Body of pancreas (tissue), 4 donors: ENCODE data around the gene TMEM14C. TPM values are rescaled to one million over a fixed set of nuclear protein-coding genes. Genes with fewer than 3 reads are reported as not detected.
"Not testable (repeated sequence)": the region's sequence is repeated elsewhere in the genome, so short reads cannot be mapped to it uniquely, and the experiment has no call there.

Experiments used
- ATAC-seq: fragments of 150-250 bp; one replicate; pipeline ENCODE4 v1.9.1; 2016
- DNase-seq, 4 donors: peaks; one replicate each; pipeline ENCODE4 v3.0.0-alpha.2; 2019
- H3K27ac ChIP-seq, 4 donors: fragments of 200-600 bp; sonication (generic); 1 replicate in 3 of 4; 2 replicates in 1 of 4; pipeline versions ENCODE4 v1.5.1 to v1.6.1; 2016 to 2019; ENCODE audit warnings: mild to moderate bottlenecking in 1 of 4, mixed read lengths in 1 of 4, moderate library complexity in 1 of 4
- H3K27me3 ChIP-seq, 2 donors: fragments of 200-600 bp; sonication (generic); one replicate each; pipeline ENCODE4 v1.6.0; 2016; ENCODE audit warnings: mild to moderate bottlenecking in 1 of 2
- H3K36me3 ChIP-seq, 2 donors: fragments of 200-600 bp; sonication (generic); replicated peaks in 1 of 2; 2 replicates each; pipeline ENCODE4 v1.5.1; 2016; ENCODE audit warnings: low read depth in 2 of 2; ENCODE audit not compliant: insufficient read depth in 1 of 2
- H3K4me1 ChIP-seq: fragments of 200-600 bp; sonication (generic); one replicate; pipeline ENCODE4 v1.6.0; 2016
- H3K4me3 ChIP-seq, 2 donors: fragments of 200-600 bp; sonication (generic); 1 replicate in 1 of 2; 2 replicates in 1 of 2; pipeline ENCODE4 v1.5.1; 2016 to 2019
- H3K9me3 ChIP-seq, 3 donors: fragments of 200-600 bp; sonication (generic); 1 replicate in 2 of 3; 2 replicates in 1 of 3; pipeline ENCODE4 v1.5.1; 2016
- CTCF ChIP-seq, 7 experiments: fragments of 450-650 bp in 4 of 7; fragments of 200-600 bp in 3 of 7; sonication (generic) in 3 of 7; IDR thresholded peaks; one replicate each; pipeline ENCODE4 v1.5.1; 2016 to 2019; ENCODE audit warnings: antibody characterized with exemption in 7 of 7
- POLR2A ChIP-seq, 3 donors: fragments of 450-650 bp; IDR thresholded peaks; one replicate each; pipeline ENCODE4 v1.6.1; 2016; ENCODE audit warnings: antibody characterized with exemption in 3 of 3, mild to moderate bottlenecking in 2 of 3
- WGBS, 2 donors: methylation state at CpG; one replicate each; pipeline ENCODE4 v1.1.5; 2017; 5-methylcytosine and 5-hydroxymethylcytosine counted together
- intact Hi-C: fragments of 100-400 bp; cut with DNase I; formaldehyde crosslinking; loops from one replicate; pipeline ENCODE4 v1.15.1; 2023
- total RNA-seq, 2 donors: library from RNA; depleted of rRNA; stranded (reverse); fragments of >200 nt; gene quantifications; one replicate each; pipeline ENCODE4 v1.1.0, GENCODE V29; 2016

TMEM14C gene
- total RNA-seq, 2 donors from 2014 or later = 31.6 to 61.0 TPM

GRCh38 chr6:10749734-10750133 lies 26.9 kb downstream of the TMEM14C start:
- intact Hi-C loops = loop anchor here (10.0 kb wide), 1 partner anchor 55 kb away; the partner anchor contains the start of genes C6orf52 and PAK1IP1
- H3K9me3 ChIP-seq = no peaks in the 10 kb centered on the region
- no peak for ATAC-seq
- TF ChIP-seq CTCF (IDR thresholded peaks at IDR 0.05) (no peak), POLR2A (IDR thresholded peaks at IDR 0.05) (no peak)
- H3K4me1 ChIP-seq = peaks cover 28% of the 10 kb centered on the region
- H3K27me3 ChIP-seq = no peaks in the 10 kb centered on the region
- no peak for DNase-seq
- WGBS, 2 donors = 35 to 37% methylated on average over 2 of the region's 2 CpGs
- no peaks in the 10 kb centered on the region for H3K36me3 ChIP-seq
- no peak overlapping the region for H3K27ac ChIP-seq
- no peak overlapping the region for H3K4me3 ChIP-seq

GRCh38 chr6:10750568-10750967 lies 27.7 kb downstream of the TMEM14C start:
- 48 to 57% methylated on average over 6 of the region's 6 CpGs for WGBS, 2 donors
- H3K9me3 ChIP-seq, H3K4me3 ChIP-seq, DNase-seq, H3K36me3 ChIP-seq, H3K27me3 ChIP-seq, intact Hi-C loops, ATAC-seq, H3K27ac ChIP-seq: not testable (repeated sequence)
- peaks cover 28% of the 10 kb centered on the region for H3K4me1 ChIP-seq

- WGBS, 2 donors = 84% methylated on average over 5 of the region's 5 CpGs
- H3K9me3 ChIP-seq, H3K27ac ChIP-seq, H3K36me3 ChIP-seq, DNase-seq, H3K4me3 ChIP-seq, H3K27me3 ChIP-seq, ATAC-seq, intact Hi-C loops: not testable (repeated sequence)
- H3K4me1 ChIP-seq = peaks cover 23% of the 10 kb centered on the region
Measured at GRCh38 chr6:10751757-10752156, 28.9 kb downstream of the TMEM14C start.

- H3K27ac ChIP-seq = no peak overlapping the region
- TF ChIP-seq CTCF (IDR thresholded peaks at IDR 0.05) = no peak
- no peak for TF ChIP-seq POLR2A (IDR thresholded peaks at IDR 0.05)
- H3K4me1 ChIP-seq = peaks cover 13% of the 10 kb centered on the region
- no peak for ATAC-seq
- no peaks in the 10 kb centered on the region for H3K27me3 ChIP-seq
- 93 to 100% methylated on average over 1 of the region's 1 CpG for WGBS, 2 donors
- H3K4me3 ChIP-seq = no peak overlapping the region
- H3K9me3 ChIP-seq = no peaks in the 10 kb centered on the region
- no peaks in the 10 kb centered on the region for H3K36me3 ChIP-seq
- intact Hi-C loops = no loop called here
- no peak for DNase-seq
Measured at GRCh38 chr6:10756085-10756484, 33.2 kb downstream of the TMEM14C start.

- no peaks in the 10 kb centered on the region for H3K36me3 ChIP-seq
- ATAC-seq (peak; percentile 58), DNase-seq (no peak)
- H3K4me1 ChIP-seq = peaks cover 13% of the 10 kb centered on the region
- TF ChIP-seq CTCF (IDR thresholded peaks at IDR 0.05) = peak in 6 of 7 experiments; percentile 25 to 42 (median 36)
- TF ChIP-seq POLR2A (IDR thresholded peaks at IDR 0.05) = no peak
- H3K4me3 ChIP-seq = no peak overlapping the region
- peak overlapping the region in 1 of 4 donors; percentile 11 for H3K27ac ChIP-seq
- no peaks in the 10 kb centered on the region for H3K9me3 ChIP-seq
- no peaks in the 10 kb centered on the region for H3K27me3 ChIP-seq
- intact Hi-C loops = no loop called here
- 55 to 63% methylated on average over 3 of the region's 3 CpGs for WGBS, 2 donors
Measured at GRCh38 chr6:10759312-10759839, 36.5 kb downstream of the TMEM14C start.

GRCh38 chr6:10759884-10760329 lies 37.0 kb downstream of the TMEM14C start:
- DNase-seq (peak; percentile 15 to 52 (median 38)), ATAC-seq (peak; percentile 62)

More at GRCh38 chr6:10759884-10760329, 37.0 kb downstream of the TMEM14C start:
- intact Hi-C loops = no loop called here
- Histone ChIP-seq H3K4me1 (peaks cover 13% of the 10 kb centered on the region), H3K27ac (peak overlapping the region in 2 of 4 donors; percentile 35 to 39), H3K4me3 (no peak overlapping the region), H3K27me3 (no peaks in the 10 kb centered on the region), H3K36me3 (no peaks in the 10 kb centered on the region), H3K9me3 (no peaks in the 10 kb centered on the region)
- 60 to 64% methylated on average over 6 of the region's 6 CpGs for WGBS, 2 donors
- no peak for TF ChIP-seq CTCF (IDR thresholded peaks at IDR 0.05)
- TF ChIP-seq POLR2A (IDR thresholded peaks at IDR 0.05) = no peak
